Neuronal stem cell (in vitro differentiated cells): ENCODE data around the gene BCAS3.

Experiments used
- DNase-seq: peaks from one replicate; pipeline ENCODE4 v3.0.0-alpha.2; 2013; ENCODE audit warnings: low spot score
- H2AFZ ChIP-seq: one replicate; pipeline ENCODE4 v1.6.1; 2013; ENCODE audit warnings: mild to moderate bottlenecking, low read length, inconsistent platforms
- H2AK5ac ChIP-seq: 2 replicates; pipeline ENCODE4 v1.6.1; 2013; ENCODE audit warnings: low read depth, mild to moderate bottlenecking, inconsistent platforms, low read length, moderate library complexity, mixed read lengths
- H2BK120ac ChIP-seq: 2 replicates; pipeline ENCODE4 v1.6.1; 2013; ENCODE audit warnings: low read depth, mild to moderate bottlenecking, inconsistent platforms, low read length, moderate library complexity, mixed read lengths
- H2BK12ac ChIP-seq: one replicate; pipeline ENCODE4 v1.6.1; 2013; ENCODE audit warnings: low read length, inconsistent platforms
- H2BK15ac ChIP-seq: 2 replicates; pipeline ENCODE4 v1.6.1; 2013; ENCODE audit warnings: mild to moderate bottlenecking, low read length, inconsistent platforms, mixed read lengths
- H2BK5ac ChIP-seq: one replicate; pipeline ENCODE4 v1.6.1; 2013; ENCODE audit warnings: inconsistent platforms, mild to moderate bottlenecking, low read length, moderate library complexity
- H3K14ac ChIP-seq: one replicate; pipeline ENCODE4 v1.6.1; 2013; ENCODE audit warnings: low read length, inconsistent platforms
- H3K18ac ChIP-seq: 2 replicates; pipeline ENCODE4 v1.6.1; 2013; ENCODE audit warnings: low read length, inconsistent platforms
- H3K23ac ChIP-seq: 2 replicates; pipeline ENCODE4 v1.6.1; 2013; ENCODE audit warnings: low read depth, mild to moderate bottlenecking, mixed read lengths, low read length, inconsistent platforms; ENCODE audit not compliant: poor library complexity
- H3K27ac ChIP-seq: replicated peaks from 3 replicates; pipeline ENCODE4 v1.5.1; 2013; ENCODE audit warnings: low read length, inconsistent platforms
- H3K27me3 ChIP-seq, 3 experiments: 2 replicates each; pipeline ENCODE4 v1.6.1; 2013; ENCODE audit warnings: low read length in 3 of 3, mild to moderate bottlenecking in 2 of 3, inconsistent platforms in 1 of 3, low read depth in 1 of 3, mixed read lengths in 1 of 3, moderate library complexity in 1 of 3; ENCODE audit not compliant: control insufficient read depth in 3 of 3, insufficient read depth in 3 of 3
- H3K36me3 ChIP-seq, 2 donors: replicated peaks in 1 of 2; 2 replicates each; pipeline ENCODE4 v1.6.1; 2013; ENCODE audit warnings: low read length in 2 of 2; ENCODE audit not compliant: control insufficient read depth in 2 of 2, insufficient read depth in 2 of 2
- H3K4ac ChIP-seq: 2 replicates; pipeline ENCODE4 v1.6.1; 2013; ENCODE audit warnings: inconsistent platforms, mild to moderate bottlenecking, low read length, moderate library complexity
- H3K4me1 ChIP-seq, 2 donors: 1 replicate in 1 of 2; 2 replicates in 1 of 2; pipeline ENCODE4 v1.6.1; 2013; ENCODE audit warnings: low read length in 2 of 2, low read depth in 1 of 2; ENCODE audit not compliant: control insufficient read depth in 2 of 2, insufficient read depth in 1 of 2
- H3K4me2 ChIP-seq: one replicate; pipeline ENCODE4 v1.6.1; 2013; ENCODE audit warnings: mild to moderate bottlenecking, low read length, inconsistent platforms; ENCODE audit not compliant: insufficient read depth, poor library complexity, severe bottlenecking
- H3K4me3 ChIP-seq, 2 donors: 2 replicates each; pipeline ENCODE4 v1.5.1; 2013; ENCODE audit warnings: low read length in 2 of 2, mild to moderate bottlenecking in 2 of 2, inconsistent platforms in 1 of 2, moderate library complexity in 1 of 2
- H3K79me1 ChIP-seq: one replicate; pipeline ENCODE4 v1.6.1; 2013; ENCODE audit warnings: low read depth, mild to moderate bottlenecking, inconsistent platforms, low read length, moderate library complexity
- H3K9ac ChIP-seq: one replicate; pipeline ENCODE4 v1.6.1; 2013; ENCODE audit warnings: mild to moderate bottlenecking, low read depth, low read length, inconsistent platforms; ENCODE audit not compliant: poor library complexity
- H3K9me3 ChIP-seq, 2 donors: replicated peaks in 1 of 2; 2 replicates each; pipeline versions ENCODE3 to v1.6.1; 2013; ENCODE audit warnings: low read length in 2 of 2, mild to moderate bottlenecking in 2 of 2, inconsistent platforms in 1 of 2, low read depth in 1 of 2, mixed read lengths in 1 of 2, moderate library complexity in 1 of 2; ENCODE audit not compliant: control insufficient read depth in 2 of 2, insufficient read depth in 1 of 2
- H4K8ac ChIP-seq: one replicate; pipeline ENCODE4 v1.6.1; 2013; ENCODE audit warnings: low read depth, mild to moderate bottlenecking, inconsistent platforms, low read length, moderate library complexity
- H4K91ac ChIP-seq: one replicate; pipeline ENCODE4 v1.6.1; 2013; ENCODE audit warnings: low read length, low read depth, mild to moderate bottlenecking, inconsistent platforms; ENCODE audit not compliant: poor library complexity
- WGBS, 2 donors: extraction: QIAGEN DNeasy Blood & Tissue Kit; methylation state at CpG; one replicate each; pipeline ENCODE4 v1.1.7; 2013; ENCODE audit warnings: missing lambda C conversion rate in 2 of 2, mixed read lengths in 1 of 2; ENCODE audit not compliant: insufficient read length in 2 of 2, insufficient replicate concordance in 1 of 2; ENCODE audit errors: extremely low coverage in 2 of 2; 5-methylcytosine and 5-hydroxymethylcytosine counted together

Gene BCAS3

DNA sequence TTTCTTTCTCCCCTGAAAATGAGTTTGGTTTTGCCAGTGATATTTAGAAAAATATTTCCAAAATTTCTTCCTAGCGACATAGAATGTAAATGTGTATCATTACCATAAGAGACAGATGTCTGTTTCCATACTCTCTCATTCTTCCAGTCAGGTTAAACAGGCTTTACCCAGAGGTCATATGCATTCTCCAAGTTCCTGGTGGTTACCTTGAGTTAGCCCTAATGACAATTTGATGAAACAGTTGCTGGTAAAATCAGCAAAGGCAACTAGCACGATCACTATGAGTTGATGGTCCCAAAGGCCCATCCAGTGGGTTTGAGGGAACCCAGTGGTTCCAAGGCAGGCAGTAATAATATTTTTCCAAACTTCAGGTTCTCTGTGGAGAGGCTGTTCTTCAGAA lies 618.4 kb downstream of the BCAS3 start:
- H4K91ac ChIP-seq = no peak overlapping the region
- no peak overlapping the region for H2BK15ac ChIP-seq
- DNase-seq = no peak
- H3K4me2 ChIP-seq = no peak overlapping the region
- no peak overlapping the region for H3K23ac ChIP-seq
- no peak overlapping the region for H3K4ac ChIP-seq
- no peak overlapping the region for H2BK120ac ChIP-seq
- peaks cover 7 to 17% of the 10 kb centered on the region in 2 donors for H3K4me1 ChIP-seq
- H3K4me3 ChIP-seq = no peak overlapping the region
- WGBS, 2 donors = no CpG with 5 or more reads among the region's 2 CpGs
- no peak overlapping the region for H3K9ac ChIP-seq
- H3K79me1 ChIP-seq = no peaks in the 10 kb centered on the region
- H3K9me3 ChIP-seq = no peaks in the 10 kb centered on the region
- H3K18ac ChIP-seq = no peak overlapping the region
- no peak overlapping the region for H3K14ac ChIP-seq
- no peaks in the 10 kb centered on the region for H3K36me3 ChIP-seq
- no peaks in the 10 kb centered on the region for H3K27me3 ChIP-seq
- no peak overlapping the region for H3K27ac ChIP-seq
- no peak overlapping the region for H2BK5ac ChIP-seq
- no peak overlapping the region for H4K8ac ChIP-seq
- H2AFZ ChIP-seq = no peak overlapping the region
- H2AK5ac ChIP-seq = no peak overlapping the region
- H2BK12ac ChIP-seq = no peak overlapping the region

DNA sequence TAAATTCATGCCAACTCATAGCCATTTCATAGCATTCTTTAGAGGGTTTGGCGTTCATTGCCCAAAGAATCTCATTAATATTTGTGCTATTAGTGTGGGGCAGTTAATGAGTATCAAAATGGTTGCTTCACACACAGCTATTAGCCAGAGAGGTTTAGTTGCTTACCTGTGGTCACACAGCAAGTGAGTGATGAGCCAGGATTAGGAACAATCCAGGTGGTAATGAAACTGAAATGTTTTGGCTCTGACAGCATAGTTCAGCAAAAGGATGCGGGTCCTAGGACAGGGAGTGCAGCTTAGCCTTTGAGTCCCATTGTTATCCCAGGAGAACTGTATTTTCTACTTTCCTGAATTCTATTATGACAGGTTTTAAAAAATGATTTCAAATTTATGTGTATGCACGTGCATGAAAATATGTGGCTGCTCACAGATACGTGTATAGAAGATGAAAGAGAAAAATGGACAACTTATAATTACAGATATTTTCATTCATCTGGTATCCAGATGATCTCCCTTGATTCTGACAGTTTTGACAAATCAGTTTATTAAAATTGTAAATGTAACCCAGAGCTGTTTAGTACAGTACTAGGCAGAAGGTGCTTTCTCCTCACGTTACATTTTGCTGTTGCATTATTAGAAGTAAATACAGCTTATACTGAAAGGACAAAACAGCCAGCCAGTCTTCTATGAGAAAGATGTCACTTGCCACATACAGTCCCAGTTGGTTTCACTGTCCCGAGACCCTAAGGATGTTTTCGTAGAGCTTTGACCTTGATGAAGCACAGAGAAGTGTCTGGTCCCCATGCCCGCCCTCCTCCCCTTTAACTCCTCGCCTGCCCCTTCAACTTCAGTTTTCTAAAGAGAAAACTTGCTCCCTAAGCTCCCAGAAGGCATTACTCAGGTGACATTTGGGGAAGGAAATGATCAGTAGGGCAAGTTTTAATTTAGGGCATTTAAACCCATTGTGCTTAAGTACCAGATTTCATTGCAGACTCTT lies 622.2 kb downstream of the BCAS3 start:
- H3K27me3 ChIP-seq = no peaks in the 10 kb centered on the region
- H2BK12ac ChIP-seq = no peak overlapping the region
- no peak overlapping the region for H3K4me3 ChIP-seq
- H3K9ac ChIP-seq = no peak overlapping the region
- H2BK120ac ChIP-seq = no peak overlapping the region
- H3K14ac ChIP-seq = no peak overlapping the region
- H3K4ac ChIP-seq = no peak overlapping the region
- peaks cover 0 to 3% of the 10 kb centered on the region in 2 donors for H3K9me3 ChIP-seq
- H3K4me1 ChIP-seq = peaks cover 2 to 9% of the 10 kb centered on the region in 2 donors
- no peak overlapping the region for H2BK5ac ChIP-seq
- no peak overlapping the region for H3K4me2 ChIP-seq
- H3K27ac ChIP-seq = no peak overlapping the region
- no peaks in the 10 kb centered on the region for H3K36me3 ChIP-seq
- no peaks in the 10 kb centered on the region for H3K79me1 ChIP-seq
- H4K8ac ChIP-seq = no peak overlapping the region
- WGBS, 2 donors = no CpG with 5 or more reads among the region's 9 CpGs
- H4K91ac ChIP-seq = no peak overlapping the region
- no peak overlapping the region for H3K23ac ChIP-seq
- H2BK15ac ChIP-seq = no peak overlapping the region
- no peak overlapping the region for H3K18ac ChIP-seq
- no peak for DNase-seq
- H2AK5ac ChIP-seq = no peak overlapping the region
- H2AFZ ChIP-seq = no peak overlapping the region

DNA sequence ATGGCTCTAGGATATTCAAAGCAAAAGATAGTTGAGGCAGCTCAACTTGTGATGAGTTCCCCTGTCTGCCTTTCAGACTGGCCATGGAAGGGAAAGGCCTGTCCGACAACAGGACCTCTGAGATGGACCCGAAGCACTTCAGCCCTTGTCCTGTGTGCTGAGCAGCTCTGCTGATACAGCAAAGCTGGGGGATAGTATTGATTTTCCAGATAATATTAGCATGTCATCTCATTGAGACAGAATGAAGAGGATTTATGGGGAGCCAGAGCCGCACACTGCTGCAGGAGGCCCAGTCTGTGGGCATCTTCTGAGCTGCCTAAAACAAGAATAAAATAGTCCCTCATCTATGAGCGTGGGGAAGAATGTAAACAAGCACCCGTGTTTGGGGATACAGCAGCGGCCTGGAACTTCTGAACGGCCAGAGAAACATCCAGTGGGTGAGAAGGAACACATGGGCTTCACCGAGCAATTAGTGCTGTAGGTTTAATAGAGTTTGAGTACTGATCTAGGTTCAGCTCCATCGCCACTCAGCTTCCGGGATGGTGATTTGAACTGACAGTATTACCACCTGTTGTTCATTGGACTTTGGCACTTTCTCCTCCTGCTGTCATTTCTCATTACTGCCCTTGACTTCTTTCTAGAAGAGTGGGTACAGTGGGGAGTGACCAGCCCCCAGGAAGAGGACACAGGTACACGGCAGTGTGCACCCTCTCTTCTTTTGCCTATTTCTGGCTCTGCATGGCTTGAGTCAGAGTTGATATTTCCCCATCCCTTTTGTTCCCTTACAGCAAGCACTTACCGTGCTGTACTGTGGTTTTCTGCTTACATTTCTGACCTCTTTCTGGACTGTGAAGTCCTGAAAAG lies 625.5 kb downstream of the BCAS3 start:
- Histone ChIP-seq H3K9me3 (peaks cover 0 to 3% of the 10 kb centered on the region in 2 donors), H3K4me2 (no peak overlapping the region), H3K36me3 (no peaks in the 10 kb centered on the region), H3K4me1 (peaks cover 0 to 9% of the 10 kb centered on the region in 2 donors), H2AFZ (no peak overlapping the region), H2BK5ac (no peak overlapping the region), H2AK5ac (no peak overlapping the region), H4K8ac (no peak overlapping the region), H2BK12ac (no peak overlapping the region), H3K9ac (no peak overlapping the region), H2BK15ac (no peak overlapping the region), H3K4me3 (no peak overlapping the region), H3K23ac (no peak overlapping the region), H3K27me3 (no peaks in the 10 kb centered on the region), H2BK120ac (no peak overlapping the region), H3K14ac (no peak overlapping the region), H3K18ac (no peak overlapping the region), H3K4ac (no peak overlapping the region), H3K79me1 (no peaks in the 10 kb centered on the region), H3K27ac (no peak overlapping the region), H4K91ac (no peak overlapping the region)
- no CpG with 5 or more reads among the region's 12 CpGs for WGBS, 2 donors
- no peak for DNase-seq

DNA sequence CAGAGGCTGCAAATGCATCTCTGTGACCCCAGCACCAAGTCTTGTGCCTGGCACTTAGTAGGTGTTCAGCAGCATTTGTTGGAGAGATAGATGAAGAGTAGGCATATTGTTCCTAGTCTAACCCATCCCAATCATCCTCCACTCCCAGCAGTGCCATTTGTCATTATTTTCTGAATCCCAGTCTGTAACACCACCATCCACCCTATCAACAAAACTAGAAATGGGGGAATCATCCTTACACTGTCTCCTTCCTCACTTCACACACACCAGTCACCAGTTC lies 626.1 kb downstream of the BCAS3 start:
- no peak overlapping the region for H3K4ac ChIP-seq
- DNase-seq = no peak
- H3K23ac ChIP-seq = no peak overlapping the region
- H4K91ac ChIP-seq = no peak overlapping the region
- no peak overlapping the region for H3K9ac ChIP-seq
- no peak overlapping the region for H2BK15ac ChIP-seq
- no peak overlapping the region for H3K18ac ChIP-seq
- H3K36me3 ChIP-seq = no peaks in the 10 kb centered on the region
- H3K27ac ChIP-seq = no peak overlapping the region
- H3K4me3 ChIP-seq = no peak overlapping the region
- no peak overlapping the region for H3K4me2 ChIP-seq
- no peak overlapping the region for H2BK5ac ChIP-seq
- H3K9me3 ChIP-seq = peaks cover 0 to 3% of the 10 kb centered on the region in 2 donors
- H4K8ac ChIP-seq = no peak overlapping the region
- H3K79me1 ChIP-seq = no peaks in the 10 kb centered on the region
- no peaks in the 10 kb centered on the region for H3K27me3 ChIP-seq
- H3K4me1 ChIP-seq = peaks cover 0 to 14% of the 10 kb centered on the region in 2 donors
- H2BK12ac ChIP-seq = no peak overlapping the region
- H2AK5ac ChIP-seq = no peak overlapping the region
- H2AFZ ChIP-seq = no peak overlapping the region
- H3K14ac ChIP-seq = no peak overlapping the region
- H2BK120ac ChIP-seq = no peak overlapping the region
